NCI-H2081 (cell line): ENCODE data around the gene MTR.

Experiments
- DNase-seq, 2 experiments: peaks; one replicate each; lab custom pipeline; 2025; lab: John Stamatoyannopoulos, UW

The MTR gene

GRCh38 chr1:236952246-236953003 lies 157.3 kb downstream of the MTR start:
- DNase-seq = no peak

- DNase-seq = no peak
Observed at GRCh38 chr1:236953151-236953700, 158.1 kb downstream of the MTR start.
